ENCODE data around the gene SDR39U1.

SDR39U1 gene

DNA sequence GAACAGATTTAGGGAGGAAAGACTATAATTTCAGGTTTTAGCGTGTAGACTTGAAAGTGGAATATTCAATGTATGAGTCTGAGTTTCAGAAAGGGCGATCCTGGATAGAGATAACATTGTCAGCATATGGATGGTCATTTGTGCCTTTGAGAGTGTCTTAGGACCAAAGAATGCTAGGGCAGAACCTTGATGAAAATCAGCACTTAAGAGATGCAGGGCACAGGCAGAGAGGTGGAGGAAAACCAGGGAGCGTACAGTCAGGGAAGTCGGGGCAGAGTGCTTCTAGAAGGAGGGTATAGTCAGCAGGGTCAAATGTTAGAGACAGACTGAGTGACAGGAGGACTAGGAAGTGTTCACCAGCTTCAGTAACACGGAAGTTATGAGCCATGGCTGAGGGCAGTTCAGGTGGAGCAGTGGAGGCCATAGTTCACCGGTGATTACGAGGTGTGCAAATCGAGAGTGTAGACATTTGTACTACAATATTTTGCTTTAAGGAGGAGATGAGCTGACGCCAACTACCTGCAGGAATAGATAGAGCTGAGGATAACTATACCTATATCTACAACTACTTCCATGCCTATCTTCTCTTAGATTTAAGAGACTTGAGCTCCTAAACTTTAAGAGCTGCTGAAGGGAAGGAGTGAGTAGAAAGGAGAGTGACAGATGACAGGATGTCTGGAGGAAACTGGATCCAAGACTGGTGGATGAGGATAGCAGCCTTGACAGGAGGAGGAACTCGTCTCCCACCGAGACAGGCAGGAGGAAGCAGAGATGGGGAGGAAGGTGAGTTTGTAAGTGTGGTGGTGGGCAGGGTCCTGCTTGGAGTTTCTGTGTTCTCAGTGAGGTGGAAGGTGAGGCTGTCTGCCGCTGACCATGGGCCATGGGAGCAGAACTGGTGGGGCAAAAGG, 19.6 kb downstream of the SDR39U1 start:
- no peak overlapping the region for H3K4me3 ChIP-seq (ENCODE audit: low read depth, low read length)
- no peak for TF ChIP-seq CTCF (IDR thresholded peaks at IDR 0.05; ENCODE audit: low read depth, low read length)
- in situ Hi-C loops (cut with HindIII; ENCODE audit: low sequenced_read_pairs): no loop called here
- DNase-seq (ENCODE audit: low read depth, low spot score): no peak

- no peak for TF ChIP-seq CTCF (IDR thresholded peaks at IDR 0.05; ENCODE audit: low read depth, low read length)
- in situ Hi-C loops (cut with HindIII; ENCODE audit: low sequenced_read_pairs): no loop called here
- no peak for DNase-seq (ENCODE audit: low read depth, low spot score)
- no peak overlapping the region for H3K4me3 ChIP-seq (ENCODE audit: low read depth, low read length)
These were observed 20.3 kb downstream of the SDR39U1 start for GRCh38 chr14:24422261-24422660.

GRCh38 chr14:24418492-24418873, 24.1 kb downstream of the SDR39U1 start:
- in situ Hi-C loops (cut with HindIII; ENCODE audit: low sequenced_read_pairs): no loop called here
- H3K4me3 ChIP-seq (ENCODE audit: low read depth, low read length): no peak overlapping the region
- no peak for DNase-seq (ENCODE audit: low read depth, low spot score)
- TF ChIP-seq CTCF (IDR thresholded peaks at IDR 0.05; ENCODE audit: low read depth, low read length): no peak

GRCh38 chr14:24417832-24418491, 24.6 kb downstream of the SDR39U1 start:
- no peak for TF ChIP-seq CTCF (IDR thresholded peaks at IDR 0.05; ENCODE audit: low read depth, low read length)
- in situ Hi-C loops (cut with HindIII; ENCODE audit: low sequenced_read_pairs): no loop called here
- no peak for DNase-seq (ENCODE audit: low read depth, low spot score)
- H3K4me3 ChIP-seq (ENCODE audit: low read depth, low read length): no peak overlapping the region

DNA sequence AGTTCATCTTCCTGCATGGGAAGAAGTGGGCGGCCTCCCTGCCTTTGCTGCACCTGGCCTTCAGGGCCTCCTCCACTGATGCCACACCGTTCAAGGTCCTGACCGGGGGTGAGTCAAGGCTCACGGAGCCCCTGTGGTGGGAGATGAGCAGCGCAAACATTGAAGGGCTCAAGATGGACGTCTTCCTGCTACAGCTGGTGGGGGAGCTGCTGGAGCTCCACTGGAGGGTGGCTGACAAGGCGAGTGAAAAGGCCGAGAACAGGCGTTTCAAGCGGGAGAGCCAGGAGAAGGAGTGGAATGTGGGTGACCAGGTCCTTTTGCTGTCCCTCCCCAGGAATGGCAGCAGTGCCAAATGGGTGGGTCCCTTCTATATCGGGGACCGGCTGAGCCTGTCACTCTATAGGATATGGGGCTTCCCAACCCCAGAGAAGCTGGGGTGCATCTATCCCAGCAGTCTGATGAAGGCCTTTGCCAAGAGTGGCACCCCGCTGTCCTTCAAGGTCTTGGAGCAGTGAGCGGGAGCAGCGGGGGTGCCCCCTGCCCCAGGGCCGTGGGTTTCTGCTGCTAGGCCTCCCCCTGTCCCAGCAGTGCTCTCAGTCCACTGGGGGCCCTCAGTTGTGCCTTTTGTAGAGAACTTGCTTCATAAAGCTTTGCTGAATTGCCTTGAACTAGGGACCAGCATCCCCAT, 25.5 kb downstream of the SDR39U1 start:
- DNase-seq (ENCODE audit: low read depth, low spot score): no peak
- no peak for TF ChIP-seq CTCF (IDR thresholded peaks at IDR 0.05; ENCODE audit: low read depth, low read length)
- no peak overlapping the region for H3K4me3 ChIP-seq (ENCODE audit: low read depth, low read length)
- in situ Hi-C loops (cut with HindIII; ENCODE audit: low sequenced_read_pairs): no loop called here

DNA sequence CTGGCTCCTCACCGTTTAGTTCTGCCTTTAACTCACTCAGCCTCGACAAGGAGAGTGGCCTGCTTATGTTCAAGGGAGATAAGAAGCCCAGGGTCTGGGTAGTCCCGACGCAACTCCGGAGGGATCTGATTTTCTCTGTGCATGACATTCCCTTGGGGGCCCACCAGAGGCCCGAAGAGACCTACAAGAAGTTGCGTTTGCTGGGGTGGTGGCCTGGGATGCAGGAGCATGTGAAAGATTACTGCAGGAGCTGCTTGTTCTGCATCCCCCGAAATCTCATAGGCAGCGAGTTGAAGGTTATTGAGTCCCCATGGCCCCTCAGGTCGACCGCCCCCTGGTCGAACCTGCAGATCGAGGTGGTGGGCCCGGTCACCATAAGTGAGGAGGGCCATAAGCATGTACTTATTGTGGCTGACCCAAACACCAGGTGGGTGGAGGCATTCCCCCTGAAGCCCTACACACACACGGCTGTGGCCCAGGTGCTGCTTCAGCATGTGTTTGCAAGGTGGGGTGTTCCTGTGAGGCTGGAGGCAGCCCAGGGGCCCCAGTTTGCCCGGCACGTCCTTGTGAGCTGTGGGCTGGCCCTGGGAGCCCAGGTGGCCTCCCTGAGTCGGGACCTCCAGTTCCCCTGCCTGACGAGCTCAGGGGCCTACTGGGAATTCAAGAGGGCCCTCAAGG, 26.2 kb downstream of the SDR39U1 start:
- in situ Hi-C loops (cut with HindIII; ENCODE audit: low sequenced_read_pairs): no loop called here
- no peak overlapping the region for H3K4me3 ChIP-seq (ENCODE audit: low read depth, low read length)
- no peak for TF ChIP-seq CTCF (IDR thresholded peaks at IDR 0.05; ENCODE audit: low read depth, low read length)
- DNase-seq (ENCODE audit: low read depth, low spot score): no peak

All from astrocyte of the spinal cord (primary cell).